ENCODE data around the gene TUBB. TPM values are rescaled to one million over a fixed set of nuclear protein-coding genes. Genes with fewer than 3 reads are reported as not detected.

Gene TUBB
- total and polyA plus RNA-seq, 9 of the 15 experiments (the other 6 are each of a cell fraction or from before 2014, with no cell fraction given) = 971 to 2,870 (median 1,478) TPM

- TF ChIP-seq ZKSCAN1 (IDR thresholded peaks at IDR 0.05; ENCODE audit: low read depth, low read length) (no peak), GABPB2 (CRISPR knock-in tag; conservative IDR thresholded peaks at IDR 0.05) (no peak), PREB (CRISPR knock-in tag; IDR thresholded peaks at IDR 0.05) (no peak), DLX4 (CRISPR knock-in tag; IDR thresholded peaks at IDR 0.05) (no peak), CHD2 (IDR thresholded peaks at IDR 0.05; ENCODE audit: low read depth, low read length) (no peak), GATAD2B (IDR thresholded peaks at IDR 0.05; ENCODE audit: borderline replicate concordance) (no peak), CEBPB (tag; IDR thresholded peaks at IDR 0.05) (no peak), MGA (IDR thresholded peaks at IDR 0.05) (no peak), EZH2 (IDR thresholded peaks at IDR 0.05; ENCODE audit: borderline replicate concordance, low read depth, low read length) (no peak), JUN (IDR thresholded peaks at IDR 0.05; ENCODE audit: borderline replicate concordance, low read depth, low read length) (no peak; the same call in 1 of the 2 replicates), JUN (CRISPR knock-in tag; IDR thresholded peaks at IDR 0.05; ENCODE audit: borderline replicate concordance) (no peak), GTF2F1 (IDR thresholded peaks at IDR 0.05; ENCODE audit: low read depth, low read length) (no peak), CXXC5 (CRISPR knock-in tag; IDR thresholded peaks at IDR 0.05) (peak; percentile 86), USF2 (CRISPR knock-in tag; IDR thresholded peaks at IDR 0.05) (no peak)
Measured at GRCh38 chr6:30690403-30691207, 29.5 kb upstream of the TUBB start, which contains the start of gene NRM (continued).

Measured in K562 (cell line).